Activated CD8-positive, alpha-beta T cell treated with anti-CD3 and anti-CD28 coated beads for 36 hours (primary cell): ENCODE data around the gene S100A7A. TPM values are rescaled to one million over a fixed set of nuclear protein-coding genes. Genes with fewer than 3 reads are reported as not detected.

ENCODE experiments used
- ATAC-seq: fragments of 200-7000 bp; cut with Tn5 transposase; one replicate; pipeline ENCODE4 v1.10.0; 2021; ENCODE audit warnings: mild to moderate bottlenecking, moderate library complexity
- CTCF ChIA-PET: fragments of 350-600 bp; sonication (Branson Sonifier 250); formaldehyde crosslinking; loops from one replicate; lab custom pipeline; 2021; ENCODE audit warnings: antibody characterized with exemption; lab: Charles Lee
- POLR2A ChIA-PET: fragments of 350-600 bp; sonication (Branson Sonifier 250); formaldehyde crosslinking; loops from one replicate; lab custom pipeline; 2021; ENCODE audit warnings: antibody characterized with exemption; lab: Charles Lee
- DNase-seq: peaks from one replicate; pipeline ENCODE4 v3.0.0-alpha.2; 2020
- H3K27ac Mint-ChIP-seq: one replicate; pipeline ENCODE4 v1.8.0; 2021; ENCODE audit warnings: mild to moderate bottlenecking, mixed read lengths
- H3K27me3 Mint-ChIP-seq: one replicate; pipeline ENCODE4 v1.8.0; 2021; ENCODE audit warnings: mixed read lengths
- H3K36me3 Mint-ChIP-seq: one replicate; pipeline ENCODE4 v1.8.0; 2021; ENCODE audit warnings: low read depth, mixed read lengths
- H3K4me1 Mint-ChIP-seq: one replicate; pipeline ENCODE4 v1.8.0; 2021; ENCODE audit warnings: low read depth, mixed read lengths
- H3K4me3 Mint-ChIP-seq: one replicate; pipeline ENCODE4 v1.8.0; 2021; ENCODE audit warnings: mild to moderate bottlenecking, moderate library complexity, mixed read lengths
- H3K9me3 Mint-ChIP-seq: one replicate; pipeline ENCODE4 v1.8.0; 2021; ENCODE audit warnings: mixed read lengths
- intact Hi-C: fragments of 100-400 bp; cut with micrococcal nuclease; formaldehyde crosslinking; loops from one replicate; pipeline ENCODE4 v1.10.0; 2022
- total RNA-seq, 2 experiments: library from RNA; stranded (reverse); gene quantifications; one replicate each; pipeline ENCODE4 v1.2.3, GENCODE V29; 2021
- TF ChIP-seq, protein P1 (sequence below): fragments of 200-600 bp; IDR thresholded peaks from one replicate; pipeline ENCODE4 v1.8.0; 2022; ENCODE audit warnings: antibody characterized with exemption, mild to moderate bottlenecking

Gene S100A7A
- total RNA-seq, 2 experiments from 2014 or later = not detected

DNA sequence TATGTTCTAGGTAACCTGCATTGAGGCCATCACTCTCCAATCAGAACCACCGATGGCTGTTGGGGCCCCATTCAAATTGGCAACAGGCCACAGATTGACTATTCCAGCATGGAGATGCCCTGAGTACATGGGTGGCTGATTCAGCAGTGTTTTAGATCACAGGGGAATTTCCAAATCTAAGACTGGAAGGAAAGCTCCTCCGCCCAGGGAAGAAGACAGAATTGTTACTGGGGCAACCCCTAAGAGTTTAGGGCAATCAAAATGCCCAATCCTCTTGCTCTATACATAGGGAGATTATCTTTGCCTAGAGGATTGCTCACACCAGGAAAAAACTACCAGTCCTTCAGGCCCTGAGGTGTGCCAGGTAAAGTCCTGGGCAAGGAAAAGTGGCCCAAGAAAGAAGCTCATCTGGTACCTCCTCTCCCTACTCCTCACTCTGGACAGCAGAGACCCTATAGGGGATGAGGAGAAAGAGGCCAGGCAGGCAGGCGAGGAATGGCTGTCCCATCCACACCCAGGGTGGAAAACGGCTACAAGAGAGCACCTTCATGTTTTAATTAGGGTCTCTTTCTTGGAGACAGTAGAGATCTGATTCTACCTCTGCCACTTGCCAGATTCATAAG lies 31.3 kb upstream of the S100A7A start:
- no peak overlapping the region for H3K27ac Mint-ChIP-seq
- TF ChIP-seq, protein P1, sequence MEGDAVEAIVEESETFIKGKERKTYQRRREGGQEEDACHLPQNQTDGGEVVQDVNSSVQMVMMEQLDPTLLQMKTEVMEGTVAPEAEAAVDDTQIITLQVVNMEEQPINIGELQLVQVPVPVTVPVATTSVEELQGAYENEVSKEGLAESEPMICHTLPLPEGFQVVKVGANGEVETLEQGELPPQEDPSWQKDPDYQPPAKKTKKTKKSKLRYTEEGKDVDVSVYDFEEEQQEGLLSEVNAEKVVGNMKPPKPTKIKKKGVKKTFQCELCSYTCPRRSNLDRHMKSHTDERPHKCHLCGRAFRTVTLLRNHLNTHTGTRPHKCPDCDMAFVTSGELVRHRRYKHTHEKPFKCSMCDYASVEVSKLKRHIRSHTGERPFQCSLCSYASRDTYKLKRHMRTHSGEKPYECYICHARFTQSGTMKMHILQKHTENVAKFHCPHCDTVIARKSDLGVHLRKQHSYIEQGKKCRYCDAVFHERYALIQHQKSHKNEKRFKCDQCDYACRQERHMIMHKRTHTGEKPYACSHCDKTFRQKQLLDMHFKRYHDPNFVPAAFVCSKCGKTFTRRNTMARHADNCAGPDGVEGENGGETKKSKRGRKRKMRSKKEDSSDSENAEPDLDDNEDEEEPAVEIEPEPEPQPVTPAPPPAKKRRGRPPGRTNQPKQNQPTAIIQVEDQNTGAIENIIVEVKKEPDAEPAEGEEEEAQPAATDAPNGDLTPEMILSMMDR = no peak
- H3K4me3 Mint-ChIP-seq = no peak overlapping the region
- intact Hi-C loops = no loop called here
- H3K9me3 Mint-ChIP-seq = peaks cover 11% of the 10 kb centered on the region
- POLR2A ChIA-PET = no interaction called here
- no peaks in the 10 kb centered on the region for H3K4me1 Mint-ChIP-seq
- CTCF ChIA-PET = interaction anchor here (1.4 to 1.5 kb wide), 2 partner anchors 81 to 109 kb away, joined by 4 to 5 read pairs; no protein-coding TSS in a partner anchor
- no peaks in the 10 kb centered on the region for H3K36me3 Mint-ChIP-seq
- DNase-seq (no peak), ATAC-seq (no peak)
- peaks cover 13% of the 10 kb centered on the region for H3K27me3 Mint-ChIP-seq

DNA sequence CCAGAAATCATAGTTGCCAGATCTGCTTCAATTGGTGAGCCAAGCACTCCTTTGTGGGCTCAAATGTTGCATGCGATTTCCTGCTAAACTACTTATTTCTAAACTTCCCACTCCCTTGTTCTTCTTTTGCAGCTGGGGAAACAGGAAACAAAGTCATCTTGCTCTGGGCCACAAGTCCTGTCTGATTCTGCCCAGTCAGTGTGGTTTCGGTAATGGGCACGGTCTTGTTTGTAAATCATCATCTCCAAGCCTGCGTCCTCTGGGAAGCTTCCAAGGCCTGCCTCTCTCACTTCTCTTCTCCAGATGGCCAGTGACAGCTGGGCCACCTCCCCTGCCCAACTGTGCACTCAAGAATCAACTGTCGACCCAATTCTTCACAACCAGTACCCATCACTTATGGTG lies 29.8 kb upstream of the S100A7A start:
- TF ChIP-seq, protein P1 = no peak
- no peak for ATAC-seq
- ChIA-PET CTCF (interaction anchor here (1.4 to 1.5 kb wide), 2 partner anchors 79 to 108 kb away, joined by 4 to 5 read pairs; no protein-coding TSS in a partner anchor), POLR2A (no interaction called here)
- H3K36me3 Mint-ChIP-seq = no peaks in the 10 kb centered on the region
- H3K27ac Mint-ChIP-seq = no peak overlapping the region
- DNase-seq = no peak
- H3K4me1 Mint-ChIP-seq = no peaks in the 10 kb centered on the region
- no peak overlapping the region for H3K4me3 Mint-ChIP-seq
- H3K27me3 Mint-ChIP-seq = peaks cover 14% of the 10 kb centered on the region
- peaks cover 6% of the 10 kb centered on the region for H3K9me3 Mint-ChIP-seq
- intact Hi-C loops = no loop called here

DNA sequence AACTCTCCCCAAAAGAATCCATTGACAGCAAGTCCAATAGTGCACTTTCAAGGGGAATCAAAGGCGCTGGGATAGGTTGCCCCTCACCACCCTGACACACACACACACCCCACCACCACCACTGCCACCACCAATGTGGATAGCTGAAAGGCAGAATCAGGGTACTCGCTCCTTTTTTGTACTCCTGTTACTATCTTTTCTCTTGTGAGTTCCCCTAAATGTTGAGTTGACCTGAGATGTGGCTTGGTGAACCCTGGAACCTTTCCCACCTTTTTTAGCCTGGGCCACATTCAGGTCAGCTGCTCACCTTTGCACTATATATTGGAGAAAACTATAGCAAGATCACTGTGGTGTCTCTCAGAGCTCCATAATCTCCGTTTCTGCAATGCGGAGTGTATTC lies 29.3 kb upstream of the S100A7A start:
- no peak overlapping the region for H3K27ac Mint-ChIP-seq
- intact Hi-C loops = no loop called here
- H3K4me1 Mint-ChIP-seq = no peaks in the 10 kb centered on the region
- H3K9me3 Mint-ChIP-seq = peaks cover 1% of the 10 kb centered on the region
- ChIA-PET CTCF (no interaction called here), POLR2A (no interaction called here)
- no peak for ATAC-seq
- H3K36me3 Mint-ChIP-seq = no peaks in the 10 kb centered on the region
- H3K4me3 Mint-ChIP-seq = no peak overlapping the region
- DNase-seq = no peak
- TF ChIP-seq, protein P1 = no peak
- H3K27me3 Mint-ChIP-seq = peaks cover 12% of the 10 kb centered on the region

DNA sequence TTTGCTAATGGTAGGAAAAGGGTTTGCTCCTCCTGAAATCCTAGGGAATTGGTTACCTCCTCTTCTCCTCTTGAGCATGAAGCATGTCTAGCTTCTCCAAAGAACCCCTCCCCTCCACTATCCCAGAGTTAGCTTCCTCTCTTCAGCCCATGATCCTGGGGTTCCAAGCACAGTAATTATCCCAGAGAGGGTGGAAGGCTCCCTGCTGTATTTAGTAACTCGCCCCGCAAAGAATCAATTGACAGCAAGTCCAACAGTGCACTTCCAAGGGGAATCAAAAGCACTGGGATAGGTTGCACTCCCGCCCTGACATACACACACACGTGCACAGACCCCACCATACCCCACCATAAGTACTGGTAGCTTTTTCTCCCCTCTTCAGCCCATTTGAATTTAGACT lies 28.5 kb upstream of the S100A7A start:
- TF ChIP-seq, protein P1 = no peak
- no peak for ATAC-seq
- intact Hi-C loops = no loop called here
- Mint-ChIP-seq H3K36me3 (no peaks in the 10 kb centered on the region), H3K27ac (no peak overlapping the region), H3K4me1 (no peaks in the 10 kb centered on the region), H3K9me3 (no peaks in the 10 kb centered on the region), H3K4me3 (no peak overlapping the region), H3K27me3 (peaks cover 6% of the 10 kb centered on the region)
- ChIA-PET CTCF (interaction anchor here (1.2 kb wide), 1 partner anchor 16 kb away, joined by 3 read pairs; no protein-coding TSS in a partner anchor), POLR2A (interaction anchor here (0.6 kb wide), 1 partner anchor 36 kb away, joined by 3 read pairs; no protein-coding TSS in a partner anchor)
- no peak for DNase-seq

DNA sequence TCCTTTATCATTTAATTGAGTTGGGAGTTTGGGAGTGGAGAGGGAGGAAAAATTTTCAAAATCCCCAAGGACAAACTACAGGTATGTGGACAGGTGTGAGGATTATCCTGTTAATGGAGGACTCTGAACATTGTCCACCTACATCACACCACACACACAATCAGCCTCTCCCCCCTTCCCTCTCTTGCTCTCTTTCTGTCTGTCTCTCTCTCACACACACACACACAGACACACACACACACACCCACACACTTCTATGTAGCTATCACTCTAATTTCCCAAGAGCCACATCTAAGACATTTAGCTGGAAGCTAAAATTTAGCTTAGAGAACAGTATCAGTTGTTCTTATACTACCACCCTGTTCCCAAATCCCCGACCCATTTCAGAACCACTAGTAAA lies 26.9 kb upstream of the S100A7A start:
- ATAC-seq (no peak), DNase-seq (no peak)
- no peaks in the 10 kb centered on the region for H3K4me1 Mint-ChIP-seq
- CTCF ChIA-PET = interaction anchor here (1.9 kb wide), 1 partner anchor 37 kb away, joined by 4 read pairs; no protein-coding TSS in a partner anchor
- H3K36me3 Mint-ChIP-seq = no peaks in the 10 kb centered on the region
- H3K4me3 Mint-ChIP-seq = no peak overlapping the region
- intact Hi-C loops = no loop called here
- H3K9me3 Mint-ChIP-seq = no peaks in the 10 kb centered on the region
- H3K27ac Mint-ChIP-seq = no peak overlapping the region
- peaks cover 3% of the 10 kb centered on the region for H3K27me3 Mint-ChIP-seq
- POLR2A ChIA-PET = no interaction called here
- TF ChIP-seq, protein P1 = no peak
